K562 (cell line): ENCODE results near the gene PSORS1C1. TPM values are rescaled to one million over a fixed set of nuclear protein-coding genes. Genes with fewer than 3 reads are reported as not detected.

ENCODE experiments used
- CHAMP1 ChIP-seq: fragments of 450-650 bp; IDR thresholded peaks from 2 replicates; pipeline ENCODE4 v1.6.1; 2016; ENCODE audit warnings: mild to moderate bottlenecking
- CREB3L1 ChIP-seq: fragments of 450-650 bp; IDR thresholded peaks from 2 replicates; pipeline ENCODE4 v1.6.1; 2014; ENCODE audit warnings: low read depth, mild to moderate bottlenecking, moderate library complexity, borderline replicate concordance
- CTBP1 ChIP-seq: fragments of 450-650 bp; IDR thresholded peaks from 2 replicates; pipeline ENCODE4 v1.6.1; 2016; ENCODE audit warnings: borderline replicate concordance
- ELF2 ChIP-seq: fragments of 250-450 bp; sonication (Bioruptor Pico); IDR thresholded peaks from 2 replicates; pipeline ENCODE4 v1.5.0; 2021; ENCODE audit warnings: mild to moderate bottlenecking
- EP400 ChIP-seq: fragments of 450-650 bp; IDR thresholded peaks from 2 replicates; pipeline ENCODE4 v1.6.1; 2017; ENCODE audit warnings: antibody characterized with exemption, mild to moderate bottlenecking, moderate library complexity
- FOXA3 ChIP-seq, 2 experiments: fragments of 450-650 bp in 1 of 2; sonication (generic) in 1 of 2; formaldehyde crosslinking; IDR thresholded peaks in 1 of 2; conservative IDR thresholded peaks in 1 of 2; 2 replicates each; pipeline versions ENCODE4 v1.4.0 to v1.8.0; 2020 to 2022; ENCODE audit warnings: mild to moderate bottlenecking in 2 of 2, missing genetic modification reagents in 1 of 2
- HMG20B ChIP-seq: fragments of 250-450 bp; sonication (Bioruptor Pico); IDR thresholded peaks from 2 replicates; pipeline ENCODE4 v1.5.0; 2021; ENCODE audit warnings: mild to moderate bottlenecking
- HNRNPLL ChIP-seq: fragments of 200-400 bp; formaldehyde crosslinking; IDR thresholded peaks from 2 replicates; pipeline ENCODE4 v1.6.1; 2017; ENCODE audit warnings: low read length, low read depth, mild to moderate bottlenecking; ENCODE audit not compliant: poor library complexity, severe bottlenecking
- MCM7 ChIP-seq, 2 experiments: fragments of 450-650 bp; IDR thresholded peaks; 2 replicates each; pipeline ENCODE4 v1.6.1; 2016 to 2018
- SMC3 ChIP-seq: conservative IDR thresholded peaks from 2 replicates; pipeline ENCODE4 v1.6.1; 2011; ENCODE audit warnings: low read depth, low read length, improper control_type of control experiment; ENCODE audit not compliant: insufficient read depth
- ZBTB33 ChIP-seq: sonication (generic); formaldehyde crosslinking; IDR thresholded peaks from 2 replicates; pipeline ENCODE4 v1.8.1; 2023; ENCODE audit warnings: mild to moderate bottlenecking, missing genetic modification reagents
- ZEB2 ChIP-seq: fragments of 450-650 bp; IDR thresholded peaks from 2 replicates; pipeline ENCODE4 v1.6.1; 2016
- ZNF277 ChIP-seq: fragments of 250-450 bp; sonication (Bioruptor Pico); IDR thresholded peaks from 2 replicates; pipeline ENCODE4 v1.8.0; 2022; ENCODE audit warnings: inconsistent platforms, mild to moderate bottlenecking, moderate library complexity, borderline replicate concordance
- ZNF57 ChIP-seq: fragments of 450-650 bp; formaldehyde crosslinking; IDR thresholded peaks from 2 replicates; pipeline ENCODE4 v1.4.0; 2020; ENCODE audit warnings: mild to moderate bottlenecking, moderate library complexity
- ZNF609 ChIP-seq: sonication (generic); formaldehyde crosslinking; IDR thresholded peaks from 2 replicates; pipeline ENCODE4 v1.8.1; 2023; ENCODE audit warnings: missing genetic modification reagents, mild to moderate bottlenecking, borderline replicate concordance
- polyA plus RNA-seq, 8 experiments: library from polyadenylated mRNA; depleted of rRNA in 4 of 8; stranded (reverse) in 5 of 8; unstranded in 3 of 8; fragments of >200 nt; fragmentation: Nextera tagmentation in 2 of 8; fragmentation: Illumina TruSeq in 1 of 8; extraction: Ambion mirVana in 2 of 8; extraction: Trizol in 1 of 8; gene quantifications; 2 replicates each; pipeline versions ENCODE4 v1.2.1 to v1.2.3, GENCODE V29; 2011 to 2014; ENCODE audit warnings: inconsistent platforms in 1 of 8, missing spikeins in 1 of 8
- total RNA-seq, 7 experiments: library from RNA; depleted of rRNA in 6 of 7; stranded (reverse); fragments of >200 nt in 6 of 7; fragmentation: Illumina TruSeq in 2 of 7; extraction: Trizol in 2 of 7; gene quantifications; 2 replicates each; pipeline versions ENCODE4 v1.2.1 to v1.2.3, GENCODE V29; 2011 to 2021; ENCODE audit warnings: low replicate concordance in 1 of 7

PSORS1C1 gene
- total and polyA plus RNA-seq, 9 of the 15 experiments (the other 6 are each of a cell fraction or from before 2014, with no cell fraction given), result 0.11 TPM; not detected in 8

GRCh38 chr6:31087494-31088089 lies 27.0 kb upstream of the PSORS1C1 start (continued):
- TF ChIP-seq ELF2 (CRISPR knock-in tag) (no peak), FOXA3 (CRISPR knock-in tag; conservative IDR thresholded peaks at IDR 0.05 in 1 of 2, IDR thresholded peaks at IDR 0.05 in 1 of 2) (no peak), ZNF57 (CRISPR knock-in tag) (no peak), ZEB2 (no peak), CTBP1 (no peak), SMC3 (peak; percentile 73), HNRNPLL (no peak), EP400 (0 out of 2 replicates have a peak, but pooled peaks have one; percentile 2), CREB3L1 (no peak), CHAMP1 (no peak), ZBTB33 (CRISPR knock-in tag) (no peak), HMG20B (CRISPR knock-in tag) (no peak), ZNF609 (CRISPR knock-in tag) (no peak), MCM7 (IDR thresholded peaks at IDR 0.05) (no peak), ZNF277 (no peak)
